SK-N-SH (cell line): ENCODE data around the gene CSRP1. TPM values are rescaled to one million over a fixed set of nuclear protein-coding genes. Genes with fewer than 3 reads are reported as not detected.

Source experiments
- CTCF ChIA-PET: fragments of 300-600, 350-600 bp; formaldehyde crosslinking; extraction: SDS; loops from one replicate; lab custom pipeline; 2021; lab: Yijun Ruan, JAX
- POLR2A ChIA-PET: fragments of 350-600 bp; sonication (Branson Sonifier 250); formaldehyde crosslinking; extraction: SDS; loops from one replicate; lab custom pipeline; 2020; ENCODE audit warnings: antibody characterized with exemption, inconsistent platforms; lab: Yijun Ruan, JAX
- DNase-seq: peaks from one replicate; pipeline ENCODE4 v3.0.0; 2012
- H2AFZ ChIP-seq: fragments of 200-600 bp; sonication (generic); 2 replicates; pipeline ENCODE4 v1.8.1; 2016; ENCODE audit warnings: antibody characterized with exemption, mild to moderate bottlenecking, low read depth
- H3F3A ChIP-seq: fragments of 200-600 bp; sonication (generic); replicated peaks from 2 replicates; pipeline ENCODE3; 2016; ENCODE audit warnings: antibody characterized with exemption, mild to moderate bottlenecking; ENCODE audit not compliant: insufficient read depth
- H3K27ac ChIP-seq, 2 experiments: fragments of 200-500 bp in 1 of 2; fragments of 200-600 bp in 1 of 2; sonication (Bioruptor generic) in 1 of 2; sonication (generic), shearing (Covaris generic) in 1 of 2; 2 replicates each; pipeline versions ENCODE4 v1.5.1 to v1.6.1; 2014 to 2016; ENCODE audit warnings: low read depth in 2 of 2, inconsistent platforms in 1 of 2, low read length in 1 of 2, mild to moderate bottlenecking in 1 of 2, mixed read lengths in 1 of 2
- H3K27me3 ChIP-seq: fragments of 200-600 bp; sonication (generic), shearing (Covaris generic); 2 replicates; pipeline ENCODE4 v1.6.1; 2016; ENCODE audit warnings: mixed run types; ENCODE audit not compliant: insufficient read depth
- H3K36me3 ChIP-seq, 2 experiments: fragments of 200-500 bp in 1 of 2; fragments of 200-600 bp in 1 of 2; sonication (Bioruptor generic) in 1 of 2; sonication (generic) in 1 of 2; replicated peaks in 1 of 2; 2 replicates each; pipeline versions ENCODE3 to v1.5.1; 2014 to 2016; ENCODE audit warnings: low read length in 1 of 2, mild to moderate bottlenecking in 1 of 2; ENCODE audit not compliant: insufficient read depth in 2 of 2, control insufficient read depth in 1 of 2
- H3K4me1 ChIP-seq, 2 experiments: fragments of 200-500 bp in 1 of 2; fragments of 200-600 bp in 1 of 2; sonication (Bioruptor generic) in 1 of 2; sonication (generic), shearing (Covaris generic) in 1 of 2; 2 replicates each; pipeline versions ENCODE4 v1.5.1 to v1.6.1; 2014 to 2016; ENCODE audit warnings: low read depth in 1 of 2, low read length in 1 of 2, mixed run types in 1 of 2; ENCODE audit not compliant: insufficient read depth in 2 of 2, control insufficient read depth in 1 of 2
- H3K4me2 ChIP-seq: fragments of 200-600 bp; sonication (generic), shearing (Covaris generic); 2 replicates; pipeline ENCODE4 v1.6.1; 2017; ENCODE audit warnings: mixed run types
- H3K4me3 ChIP-seq, 2 experiments: fragments of 200-500 bp in 1 of 2; fragments of 200-600 bp in 1 of 2; sonication (Bioruptor generic) in 1 of 2; sonication (generic), shearing (Covaris generic) in 1 of 2; 2 replicates each; pipeline versions ENCODE4 v1.5.1 to v1.8.1; 2014 to 2016; ENCODE audit warnings: low read depth in 2 of 2, inconsistent platforms in 1 of 2, low read length in 1 of 2, mild to moderate bottlenecking in 1 of 2, mixed read lengths in 1 of 2, moderate library complexity in 1 of 2
- H3K79me2 ChIP-seq: fragments of 200-600 bp; sonication (generic); 2 replicates; pipeline ENCODE4 v1.8.1; 2017; ENCODE audit warnings: mild to moderate bottlenecking; ENCODE audit not compliant: insufficient read depth
- H3K9ac ChIP-seq: fragments of 200-600 bp; sonication (generic); 2 replicates; pipeline ENCODE4 v1.6.1; 2017; ENCODE audit warnings: mixed run types
- H3K9me2 ChIP-seq: fragments of 200-600 bp; sonication (generic); 2 replicates; pipeline ENCODE4 v1.6.1; 2017; ENCODE audit warnings: mixed run types
- H3K9me3 ChIP-seq: fragments of 200-600 bp; sonication (generic); 2 replicates; pipeline ENCODE4 v1.6.1; 2017; ENCODE audit warnings: mixed run types, mild to moderate bottlenecking, moderate library complexity
- H4K20me1 ChIP-seq: fragments of 200-600 bp; sonication (generic); 2 replicates; pipeline ENCODE4 v1.6.1; 2017; ENCODE audit warnings: mild to moderate bottlenecking, mixed run types; ENCODE audit not compliant: insufficient read depth
- CHD2 ChIP-seq: fragments of 150-350 bp; IDR thresholded peaks from 2 replicates; pipeline ENCODE4 v1.6.1; 2018; ENCODE audit warnings: low read length; ENCODE audit not compliant: partially characterized antibody
- FOXJ3 ChIP-seq: sonication (generic); formaldehyde crosslinking; IDR thresholded peaks from 2 replicates; pipeline ENCODE4 v1.5.1; 2020; ENCODE audit warnings: mild to moderate bottlenecking, missing genetic modification reagents
- FOXM1 ChIP-seq: IDR thresholded peaks from 2 replicates; pipeline ENCODE4 v1.4.0; 2012; ENCODE audit warnings: low read depth, mild to moderate bottlenecking
- GABPA ChIP-seq: IDR thresholded peaks from 2 replicates; pipeline ENCODE4 v1.4.0; 2012; ENCODE audit warnings: low read depth, mild to moderate bottlenecking
- MAX ChIP-seq: IDR thresholded peaks from 2 replicates; pipeline ENCODE4 v1.4.0; 2012; ENCODE audit warnings: low read depth
- NFIC ChIP-seq: IDR thresholded peaks from 2 replicates; pipeline ENCODE4 v1.4.0; 2012; ENCODE audit warnings: borderline replicate concordance
- NRF1 ChIP-seq: IDR thresholded peaks from 2 replicates; pipeline ENCODE4 v1.6.1; 2012; ENCODE audit warnings: low read depth, mild to moderate bottlenecking, low read length
- RAD21 ChIP-seq: IDR thresholded peaks from 2 replicates; pipeline ENCODE4 v1.6.1; 2012; ENCODE audit warnings: mild to moderate bottlenecking, low read length
- RCOR1 ChIP-seq: fragments of 150-350 bp; IDR thresholded peaks from 2 replicates; pipeline ENCODE4 v1.6.1; 2017; ENCODE audit warnings: antibody characterized with exemption, low read length
- SMC3 ChIP-seq: IDR thresholded peaks from 2 replicates; pipeline ENCODE4 v1.6.1; 2012; ENCODE audit warnings: low read depth, low read length, improper control_type of control experiment
- TEAD4 ChIP-seq: IDR thresholded peaks from 2 replicates; pipeline ENCODE4 v1.4.0; 2012; ENCODE audit warnings: mild to moderate bottlenecking, borderline replicate concordance; ENCODE audit not compliant: insufficient read depth
- USF1 ChIP-seq: IDR thresholded peaks from 2 replicates; pipeline ENCODE4 v1.4.0; 2012; ENCODE audit warnings: low read depth, borderline replicate concordance
- USF2 ChIP-seq: fragments of 150-350 bp; IDR thresholded peaks from 2 replicates; pipeline ENCODE4 v1.6.1; 2017; ENCODE audit warnings: antibody characterized with exemption, low read length, low read depth, borderline replicate concordance
- YY1 ChIP-seq: IDR thresholded peaks from 2 replicates; pipeline ENCODE4 v1.4.0; 2012; ENCODE audit warnings: low read depth, mild to moderate bottlenecking
- WGBS: methylation state at CpG from one replicate; pipeline ENCODE4 v1.1.6; 2017; ENCODE audit warnings: low lambda C conversion rate; 5-methylcytosine and 5-hydroxymethylcytosine counted together
- polyA plus RNA-seq, 3 experiments: library from polyadenylated mRNA; depleted of rRNA; stranded (reverse); fragments of >200 nt; gene quantifications; 2 replicates each; pipeline ENCODE4 v1.2.3, GENCODE V29; 2012
- TF ChIP-seq, protein P1 (sequence below): fragments of 200-600 bp; sonication (generic); IDR thresholded peaks from 2 replicates; pipeline ENCODE4 v1.6.1; 2017; ENCODE audit warnings: antibody characterized with exemption, mild to moderate bottlenecking, moderate library complexity
- TF ChIP-seq, protein P2 (sequence below): IDR thresholded peaks from 2 replicates; pipeline ENCODE4; 2012
- TF ChIP-seq, protein P3 (sequence below): IDR thresholded peaks from 2 replicates; pipeline ENCODE4 v1.4.0; 2012; ENCODE audit warnings: low read depth, borderline replicate concordance

CSRP1 gene
- polyA plus RNA-seq, 1 of the 3 experiments (the other 2 are of a cell fraction), result 373 TPM

GRCh38 chr1:201531551-201532425, 24.9 kb upstream of the CSRP1 start:
- no peak overlapping the region for H3K4me2 ChIP-seq
- no peaks in the 10 kb centered on the region for H3K9me2 ChIP-seq
- no peaks in the 10 kb centered on the region for H3K9me3 ChIP-seq
- DNase-seq, result peak; percentile 48
- ChIA-PET POLR2A (interaction anchor here (0.9 kb wide), 1 partner anchor 63 kb away, joined by 3 read pairs; the partner anchor contains the start of gene PHLDA3), CTCF (interaction anchor here (0.7 to 14.0 kb wide), 29 partner anchors 12 to 364 kb away, joined by 3 to 196 read pairs (median 5); partner anchors contain the start of gene CSRP1)
- H3K36me3 ChIP-seq, result no peaks in the 10 kb centered on the region
- H3K27me3 ChIP-seq, result no peaks in the 10 kb centered on the region
- no peaks in the 10 kb centered on the region for H4K20me1 ChIP-seq
- peaks cover 9% of the 10 kb centered on the region; the same call in 1 of the 2 replicates for H3K79me2 ChIP-seq
- peaks cover 17 to 41% of the 10 kb centered on the region in 2 experiments for H3K4me1 ChIP-seq
- peaks cover 40% of the 10 kb centered on the region for H3F3A ChIP-seq
- H2AFZ ChIP-seq, result no peak overlapping the region
- 90% methylated on average over 6 of the region's 9 CpGs for WGBS
- H3K4me3 ChIP-seq, result no peak overlapping the region
- TF ChIP-seq, protein P1, sequence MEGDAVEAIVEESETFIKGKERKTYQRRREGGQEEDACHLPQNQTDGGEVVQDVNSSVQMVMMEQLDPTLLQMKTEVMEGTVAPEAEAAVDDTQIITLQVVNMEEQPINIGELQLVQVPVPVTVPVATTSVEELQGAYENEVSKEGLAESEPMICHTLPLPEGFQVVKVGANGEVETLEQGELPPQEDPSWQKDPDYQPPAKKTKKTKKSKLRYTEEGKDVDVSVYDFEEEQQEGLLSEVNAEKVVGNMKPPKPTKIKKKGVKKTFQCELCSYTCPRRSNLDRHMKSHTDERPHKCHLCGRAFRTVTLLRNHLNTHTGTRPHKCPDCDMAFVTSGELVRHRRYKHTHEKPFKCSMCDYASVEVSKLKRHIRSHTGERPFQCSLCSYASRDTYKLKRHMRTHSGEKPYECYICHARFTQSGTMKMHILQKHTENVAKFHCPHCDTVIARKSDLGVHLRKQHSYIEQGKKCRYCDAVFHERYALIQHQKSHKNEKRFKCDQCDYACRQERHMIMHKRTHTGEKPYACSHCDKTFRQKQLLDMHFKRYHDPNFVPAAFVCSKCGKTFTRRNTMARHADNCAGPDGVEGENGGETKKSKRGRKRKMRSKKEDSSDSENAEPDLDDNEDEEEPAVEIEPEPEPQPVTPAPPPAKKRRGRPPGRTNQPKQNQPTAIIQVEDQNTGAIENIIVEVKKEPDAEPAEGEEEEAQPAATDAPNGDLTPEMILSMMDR, result no peak
- TF ChIP-seq FOXM1, result no peak
- no peak for TF ChIP-seq GABPA
- TF ChIP-seq NRF1, result no peak
- TF ChIP-seq, protein P2, sequence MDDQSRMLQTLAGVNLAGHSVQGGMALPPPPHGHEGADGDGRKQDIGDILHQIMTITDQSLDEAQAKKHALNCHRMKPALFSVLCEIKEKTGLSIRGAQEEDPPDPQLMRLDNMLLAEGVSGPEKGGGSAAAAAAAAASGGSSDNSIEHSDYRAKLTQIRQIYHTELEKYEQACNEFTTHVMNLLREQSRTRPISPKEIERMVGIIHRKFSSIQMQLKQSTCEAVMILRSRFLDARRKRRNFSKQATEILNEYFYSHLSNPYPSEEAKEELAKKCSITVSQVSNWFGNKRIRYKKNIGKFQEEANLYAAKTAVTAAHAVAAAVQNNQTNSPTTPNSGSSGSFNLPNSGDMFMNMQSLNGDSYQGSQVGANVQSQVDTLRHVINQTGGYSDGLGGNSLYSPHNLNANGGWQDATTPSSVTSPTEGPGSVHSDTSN, result no peak
- TF ChIP-seq MAX, result no peak
- no peak for TF ChIP-seq USF1
- TF ChIP-seq CHD2, result no peak
- TF ChIP-seq RCOR1, result no peak
- no peak for TF ChIP-seq SMC3
- TF ChIP-seq, protein P3, sequence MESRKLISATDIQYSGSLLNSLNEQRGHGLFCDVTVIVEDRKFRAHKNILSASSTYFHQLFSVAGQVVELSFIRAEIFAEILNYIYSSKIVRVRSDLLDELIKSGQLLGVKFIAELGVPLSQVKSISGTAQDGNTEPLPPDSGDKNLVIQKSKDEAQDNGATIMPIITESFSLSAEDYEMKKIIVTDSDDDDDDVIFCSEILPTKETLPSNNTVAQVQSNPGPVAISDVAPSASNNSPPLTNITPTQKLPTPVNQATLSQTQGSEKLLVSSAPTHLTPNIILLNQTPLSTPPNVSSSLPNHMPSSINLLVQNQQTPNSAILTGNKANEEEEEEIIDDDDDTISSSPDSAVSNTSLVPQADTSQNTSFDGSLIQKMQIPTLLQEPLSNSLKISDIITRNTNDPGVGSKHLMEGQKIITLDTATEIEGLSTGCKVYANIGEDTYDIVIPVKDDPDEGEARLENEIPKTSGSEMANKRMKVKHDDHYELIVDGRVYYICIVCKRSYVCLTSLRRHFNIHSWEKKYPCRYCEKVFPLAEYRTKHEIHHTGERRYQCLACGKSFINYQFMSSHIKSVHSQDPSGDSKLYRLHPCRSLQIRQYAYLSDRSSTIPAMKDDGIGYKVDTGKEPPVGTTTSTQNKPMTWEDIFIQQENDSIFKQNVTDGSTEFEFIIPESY, result no peak
- no peak for TF ChIP-seq YY1
- no peak for TF ChIP-seq TEAD4
- TF ChIP-seq NFIC, result no peak
- TF ChIP-seq USF2, result no peak
- no peak for TF ChIP-seq FOXJ3 (CRISPR knock-in tag)
- TF ChIP-seq RAD21, result no peak
- H3K9ac ChIP-seq, result no peak overlapping the region
- H3K27ac ChIP-seq, result peak overlapping the region in 1 of 2 experiments; percentile 62; a peak in 1 of 4 replicates
